ENCODE results near the gene DAAM2.

The DAAM2 gene

DNA sequence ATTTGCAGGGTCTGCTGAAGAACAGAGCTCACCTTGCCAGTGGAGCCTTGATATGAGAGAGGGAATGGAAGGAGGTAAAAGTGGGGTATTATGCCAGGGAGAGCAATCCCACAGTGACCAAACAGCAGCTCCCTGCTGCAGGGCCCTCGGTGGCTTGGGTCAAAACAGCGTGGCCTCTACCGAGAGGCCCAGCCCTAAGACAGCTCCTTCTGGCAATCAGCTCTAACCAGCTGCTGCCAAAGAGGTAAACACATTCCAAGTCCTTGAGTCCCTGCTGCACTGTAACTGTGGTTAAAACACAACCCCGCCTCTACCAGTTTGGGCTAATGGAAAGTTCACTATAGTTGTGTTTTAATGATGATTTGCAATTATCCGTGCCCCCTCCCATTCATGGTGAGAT is 1.4 kb upstream of the DAAM2 start:
- no peak for DNase-seq

DNA sequence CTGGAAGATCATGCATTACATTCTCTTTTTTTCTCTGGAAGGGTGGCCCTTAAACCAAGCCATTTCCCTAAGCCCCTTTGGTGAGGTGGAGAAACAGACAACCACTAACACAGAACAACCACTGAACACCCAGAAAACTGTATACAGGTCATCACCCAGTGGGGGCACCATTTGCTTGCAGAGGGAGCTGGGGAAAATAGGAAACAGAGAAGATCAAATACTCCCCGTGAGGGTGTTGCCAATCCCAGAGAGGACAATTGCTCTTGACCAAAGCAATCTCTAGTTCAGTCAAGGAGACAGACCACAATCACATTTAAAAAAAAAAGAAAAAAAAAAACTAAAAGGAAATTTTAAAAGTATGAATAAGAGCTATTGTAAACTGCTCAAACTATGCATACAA is 865 bp upstream of the DAAM2 start:
- no peak for DNase-seq

DNA sequence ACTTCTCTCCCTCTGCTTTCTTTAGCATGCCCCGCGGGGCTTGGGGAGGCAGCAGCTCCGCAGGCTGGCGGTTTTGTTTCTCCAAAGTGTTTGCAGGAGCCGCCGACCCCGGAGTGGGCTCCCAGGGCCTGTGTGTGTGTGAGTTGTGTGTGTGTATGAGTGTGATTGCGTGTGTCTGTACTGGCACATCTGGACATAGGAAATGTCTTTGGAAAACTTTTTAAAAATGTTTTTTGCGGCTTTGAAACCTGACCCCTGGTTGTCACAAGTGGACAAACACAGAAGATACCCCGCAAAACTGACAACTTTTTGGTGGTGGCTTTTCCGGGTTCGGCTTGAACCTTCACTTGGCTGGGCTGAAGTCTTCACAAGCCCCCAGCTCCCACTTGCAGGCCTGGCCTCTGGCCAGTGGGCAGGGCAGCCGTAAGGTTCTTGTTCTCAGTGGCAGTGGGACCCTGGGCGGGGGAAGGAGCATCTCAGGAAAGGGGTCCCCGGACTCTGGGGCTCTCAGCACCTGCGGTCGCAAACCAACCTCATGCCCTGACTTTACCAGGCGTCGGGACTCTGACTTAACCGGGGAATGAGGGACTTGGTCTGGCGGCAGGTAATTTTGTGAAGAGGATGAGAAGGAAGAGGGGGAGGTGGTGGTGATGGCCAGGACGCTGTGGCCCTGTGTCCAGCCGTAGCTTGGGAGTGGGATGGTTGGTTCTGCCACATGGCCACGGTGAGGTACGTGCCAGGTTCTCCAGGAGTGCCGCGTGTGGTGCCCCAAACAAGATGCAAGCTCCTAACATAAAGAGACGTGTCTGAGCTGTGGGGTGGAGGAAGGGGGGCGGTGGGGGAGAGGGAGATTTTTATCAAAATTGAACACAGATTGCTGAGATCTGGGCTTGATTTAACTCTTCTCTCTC is 619 bp downstream of the DAAM2 start:
- no peak for DNase-seq

DNA sequence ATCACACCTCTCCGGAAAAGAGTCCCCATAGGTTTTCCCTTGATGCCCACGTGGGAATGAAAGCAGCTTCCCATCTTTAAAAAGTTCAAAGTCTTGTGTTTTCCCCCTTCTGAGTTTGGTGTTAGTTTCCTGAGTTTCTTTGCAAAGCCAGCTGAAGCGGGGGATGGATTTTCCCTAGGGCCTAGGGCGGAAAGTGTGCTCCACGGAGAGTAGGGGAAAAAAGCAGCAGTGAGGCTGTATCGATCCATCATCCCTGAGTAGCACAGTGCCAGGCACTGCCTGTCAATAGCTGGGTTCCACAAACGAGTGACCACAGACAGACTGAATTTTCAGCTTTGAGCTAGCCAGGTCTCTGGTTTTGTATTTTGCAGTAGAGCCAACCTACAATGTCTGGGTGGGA is 1.3 kb downstream of the DAAM2 start:
- DNase-seq = no peak

DNA sequence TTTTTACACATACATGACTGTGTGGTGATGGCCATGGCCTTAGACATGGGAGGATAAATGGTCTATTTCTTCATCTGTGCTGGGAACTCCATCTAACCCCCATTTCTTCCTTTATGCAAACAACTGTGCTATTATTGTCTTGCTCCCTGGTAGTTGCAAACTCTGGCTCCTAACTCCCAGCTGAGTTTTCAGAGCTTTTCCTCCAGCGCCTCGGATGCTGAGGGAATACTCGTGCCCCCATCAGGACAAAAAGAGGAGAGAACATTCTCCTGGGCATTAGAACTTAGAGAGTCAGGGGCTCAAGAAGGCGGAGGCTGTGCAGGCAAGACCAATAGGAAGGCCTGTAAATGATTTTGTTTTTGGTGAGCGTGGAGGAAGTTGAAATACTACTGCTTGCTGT is 2.1 kb downstream of the DAAM2 start:
- DNase-seq = no peak

DNA sequence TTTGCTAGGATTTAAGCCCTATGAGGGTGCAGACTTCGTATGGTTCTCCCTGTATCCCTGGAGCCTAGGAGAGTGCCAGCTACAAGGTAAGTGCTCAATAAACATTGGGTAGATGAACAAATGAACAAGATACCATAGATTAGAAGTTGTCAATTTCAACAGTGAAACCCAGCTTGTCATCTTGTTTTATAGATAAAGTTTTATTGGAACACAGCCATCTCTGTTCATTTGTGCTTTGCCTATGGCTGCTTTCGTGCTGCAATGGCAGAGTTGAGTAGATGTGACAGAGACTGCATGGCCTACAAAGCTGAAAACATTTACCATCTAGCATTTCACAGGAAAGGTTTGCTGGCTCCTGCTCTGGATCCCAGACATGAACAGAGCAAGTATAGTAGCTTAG is 5.6 kb downstream of the DAAM2 start:
- DNase-seq = no peak

DNA sequence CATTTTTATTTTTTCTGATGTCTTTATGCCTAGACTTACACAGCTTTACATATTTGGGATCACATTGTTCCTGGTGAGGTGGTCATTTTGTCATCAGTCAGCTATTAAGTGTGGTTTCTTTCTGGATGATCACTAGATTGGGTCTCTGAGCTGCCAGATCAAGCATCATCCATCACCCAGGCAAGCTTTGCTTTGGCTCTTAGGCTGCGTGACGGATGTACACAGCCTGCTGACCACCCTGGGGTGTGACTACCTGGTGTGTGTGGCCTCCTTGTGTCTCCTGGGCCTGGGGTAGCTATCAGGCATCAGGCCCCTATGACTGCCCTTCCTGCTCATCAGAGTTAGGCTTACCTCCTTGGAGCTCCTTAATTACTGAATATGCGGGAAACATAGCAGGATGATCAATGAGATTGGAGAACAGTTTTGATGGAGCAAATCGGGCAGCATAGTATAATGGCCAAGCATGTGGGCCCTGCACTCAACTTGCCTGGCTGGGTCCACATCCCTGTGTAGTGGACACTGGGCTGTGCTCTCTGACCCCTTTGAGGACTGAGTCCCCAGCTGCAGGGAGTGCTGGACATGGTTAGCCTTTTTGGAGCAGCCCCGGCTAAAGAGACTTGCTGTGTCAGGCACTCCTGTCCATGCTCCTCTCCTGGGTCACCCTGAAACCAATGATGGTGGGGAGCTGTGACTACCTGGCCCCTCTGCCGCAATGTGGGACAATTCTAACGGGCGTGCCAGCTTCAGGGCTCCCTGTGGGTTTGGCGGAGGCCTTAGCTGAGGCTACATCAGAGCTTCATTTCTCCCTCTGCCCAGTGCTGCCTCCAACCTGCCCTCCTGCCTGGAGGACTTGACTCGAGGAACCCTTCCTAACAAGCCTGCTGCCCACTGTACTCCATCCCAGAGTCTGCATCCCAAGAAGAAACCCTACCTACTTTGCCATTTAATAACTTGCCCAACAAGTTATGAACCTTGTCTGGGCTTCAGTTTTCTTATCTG is 8.2 kb downstream of the DAAM2 start:
- DNase-seq = no peak

DNA sequence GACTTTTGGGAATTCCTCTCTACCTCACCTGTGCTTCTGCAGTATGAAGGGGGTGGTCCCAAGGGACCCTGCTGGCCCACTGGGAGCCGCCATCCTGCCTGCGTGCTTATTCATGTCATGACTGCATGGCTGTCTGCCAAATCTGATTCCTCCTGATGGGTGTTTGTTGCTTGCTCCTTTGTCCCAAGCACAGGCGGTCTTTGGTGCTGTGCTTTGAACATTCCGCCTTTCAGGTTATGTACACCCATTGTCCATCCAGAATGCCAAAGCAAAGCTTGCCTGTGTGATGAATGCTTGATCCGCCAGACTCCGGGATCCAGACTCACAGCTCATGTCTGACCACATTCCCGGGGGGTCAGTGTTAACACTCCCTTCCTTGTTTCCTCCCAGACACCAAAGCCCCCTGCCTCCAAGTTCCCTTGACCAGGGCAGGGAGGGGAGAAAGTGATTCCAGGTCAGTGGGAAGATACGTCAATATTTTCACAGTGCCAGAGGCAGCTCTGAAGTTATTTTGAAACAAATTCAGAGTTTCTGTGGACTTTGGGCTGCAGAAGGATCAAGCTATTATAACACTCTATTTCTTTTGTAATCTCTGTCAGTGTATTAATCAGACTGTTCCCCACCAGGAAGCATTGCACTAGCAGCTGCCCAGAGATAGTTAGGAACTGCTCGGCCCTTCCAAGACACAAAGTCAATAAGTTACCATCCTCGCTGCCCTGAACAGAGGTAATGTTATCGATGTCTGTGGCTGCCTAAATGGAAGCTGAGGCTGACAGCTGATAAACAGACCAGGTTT is 9.5 kb downstream of the DAAM2 start:
- DNase-seq = no peak

DNA sequence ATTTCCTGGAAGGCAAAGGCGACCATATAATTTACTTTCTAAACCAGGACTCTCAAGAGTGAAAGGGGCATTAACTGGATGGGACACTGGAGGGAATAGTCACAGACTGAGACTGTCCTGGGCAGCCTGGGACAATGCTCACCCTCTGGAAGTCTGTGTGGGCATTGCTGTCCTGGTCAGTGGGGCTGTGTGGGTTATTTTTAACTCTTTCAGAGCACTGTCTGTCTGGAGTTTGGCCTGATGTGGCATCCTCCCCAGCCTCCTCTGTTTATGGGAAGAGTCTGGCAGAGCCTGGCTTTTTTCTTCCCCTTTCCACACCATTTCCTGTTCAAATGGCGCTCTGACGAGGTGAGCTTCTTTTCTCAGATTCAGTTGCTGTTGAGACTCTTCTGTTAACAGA is 11.7 kb downstream of the DAAM2 start:
- no peak for DNase-seq

DNA sequence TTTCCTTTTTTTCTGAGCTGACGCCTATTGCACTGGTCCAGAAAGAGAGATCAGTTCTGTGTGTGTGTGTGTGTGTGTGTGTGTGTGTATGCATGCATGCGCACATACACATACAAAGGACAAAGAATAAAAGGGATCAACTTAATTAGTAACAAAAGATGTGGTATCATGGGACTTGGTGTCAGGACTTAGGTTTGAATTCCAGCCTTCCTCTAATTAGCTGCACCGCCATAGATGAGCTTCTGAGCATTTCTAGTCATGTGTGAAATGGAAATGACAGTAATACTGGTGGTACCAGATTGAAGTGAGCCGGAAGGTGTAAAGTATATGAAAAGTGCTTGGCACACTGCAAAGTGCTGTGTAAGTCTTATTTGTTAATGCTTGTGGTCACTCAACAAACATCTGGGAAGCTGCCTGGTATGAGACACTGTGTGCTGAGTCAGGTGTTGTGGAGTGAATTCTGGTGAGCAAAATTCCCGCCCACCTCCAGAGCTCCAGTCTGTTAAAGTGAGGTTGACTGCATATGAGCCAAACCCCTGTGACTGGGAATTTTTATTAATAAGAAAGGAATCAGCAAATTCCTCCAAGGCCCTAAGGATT is 12.4 kb downstream of the DAAM2 start:
- no peak for DNase-seq

DNA sequence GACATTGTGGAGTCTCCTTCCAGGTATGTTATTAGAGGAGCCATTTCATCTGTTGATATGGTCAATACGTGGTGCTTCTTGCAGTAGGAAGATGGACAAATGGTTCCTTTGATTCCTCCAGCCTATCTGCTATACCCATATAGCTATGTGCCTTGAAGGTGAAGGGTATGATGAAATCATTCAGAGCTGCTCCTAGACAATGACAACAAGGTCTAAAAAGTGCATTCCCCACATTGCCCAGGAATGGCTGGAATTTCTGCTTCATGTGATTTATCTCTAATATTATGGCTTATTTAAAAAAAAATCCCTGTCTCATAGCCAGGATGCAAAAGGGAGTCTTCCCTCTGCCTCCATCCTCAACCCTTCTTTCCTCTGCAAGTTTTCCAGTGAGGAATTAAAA is 14.1 kb downstream of the DAAM2 start:
- no peak for DNase-seq

DNA sequence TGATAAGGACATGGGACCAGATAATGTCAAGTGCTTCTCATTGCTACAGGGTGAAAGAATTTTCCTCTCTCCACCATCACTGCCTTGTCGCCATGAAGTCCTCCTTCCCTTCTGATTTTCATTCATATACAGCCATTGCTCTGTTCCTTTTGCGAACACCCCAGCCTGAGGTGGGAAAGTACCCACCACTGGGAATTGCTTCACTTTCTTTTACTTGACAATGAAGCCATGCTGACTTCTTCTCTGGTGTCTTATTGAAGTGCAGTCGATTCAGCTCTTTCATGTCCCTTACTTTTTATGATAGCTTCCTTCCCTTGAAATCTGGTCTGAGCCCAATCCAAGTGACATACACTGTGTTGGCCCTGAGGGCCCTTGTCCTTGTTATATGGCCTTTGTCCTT is 16.2 kb downstream of the DAAM2 start:
- DNase-seq = no peak

DNA sequence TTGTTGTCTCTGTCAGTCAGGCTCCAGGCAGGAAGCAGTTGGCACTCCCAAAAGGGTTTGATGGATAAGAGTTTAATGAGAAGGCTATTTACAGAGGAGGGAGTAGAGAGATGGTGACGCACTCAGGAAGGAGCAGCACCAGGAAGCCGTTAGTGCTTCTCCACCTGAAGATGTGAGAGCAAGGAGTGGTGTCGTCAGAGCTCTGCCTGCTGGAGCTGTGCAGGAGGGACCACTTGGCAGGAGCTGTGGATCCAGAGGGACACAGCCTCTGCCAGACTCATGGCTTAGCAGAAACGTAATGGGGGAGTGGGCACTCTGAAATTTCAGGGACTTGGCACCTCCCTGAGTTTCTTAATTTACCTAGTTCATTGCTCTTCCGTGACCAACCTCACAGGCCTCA is 16.8 kb downstream of the DAAM2 start:
- no peak for DNase-seq

DNA sequence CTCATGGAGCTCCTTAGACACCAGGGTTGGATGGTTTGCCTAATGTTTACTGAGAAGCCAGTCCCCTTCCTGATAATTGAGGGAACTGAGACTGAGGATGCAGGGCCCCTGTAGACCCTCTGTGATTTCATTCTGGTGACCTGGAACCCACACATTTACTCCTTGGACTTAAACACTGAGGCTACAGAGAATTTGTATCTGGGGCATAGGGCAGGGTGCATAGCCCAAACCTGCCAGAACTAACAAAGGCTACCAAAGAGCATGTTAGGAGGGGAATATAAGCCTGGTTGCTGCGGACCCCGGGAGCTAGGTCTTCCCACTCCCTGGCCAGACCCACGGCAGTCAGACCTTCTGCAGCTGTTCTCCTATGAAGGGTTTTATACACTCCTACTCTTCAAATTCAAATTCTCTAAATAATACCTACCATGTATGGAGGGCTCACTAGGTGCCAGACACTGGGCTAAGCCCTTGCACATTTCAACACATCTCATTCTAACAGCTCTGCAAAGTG is 19.7 kb downstream of the DAAM2 start:
- no peak for DNase-seq

DNA sequence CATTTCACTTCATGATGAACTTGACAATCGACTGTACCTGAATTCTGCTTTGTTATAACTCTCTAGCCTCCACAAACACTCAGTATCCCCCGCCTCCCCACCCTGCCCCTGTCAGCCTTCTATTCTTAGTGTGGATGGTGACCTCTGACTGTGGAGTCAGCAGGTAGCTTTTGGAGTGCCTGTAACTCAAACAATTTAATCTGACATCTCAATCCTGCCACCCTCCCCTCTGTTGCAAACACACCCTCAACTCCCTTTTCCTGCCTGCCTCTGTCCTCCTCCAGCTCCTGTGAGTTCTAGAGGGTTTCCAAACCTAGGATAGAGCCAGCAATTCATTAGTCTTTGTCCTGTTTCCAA is 20.3 kb downstream of the DAAM2 start:
- no peak for DNase-seq

DNA sequence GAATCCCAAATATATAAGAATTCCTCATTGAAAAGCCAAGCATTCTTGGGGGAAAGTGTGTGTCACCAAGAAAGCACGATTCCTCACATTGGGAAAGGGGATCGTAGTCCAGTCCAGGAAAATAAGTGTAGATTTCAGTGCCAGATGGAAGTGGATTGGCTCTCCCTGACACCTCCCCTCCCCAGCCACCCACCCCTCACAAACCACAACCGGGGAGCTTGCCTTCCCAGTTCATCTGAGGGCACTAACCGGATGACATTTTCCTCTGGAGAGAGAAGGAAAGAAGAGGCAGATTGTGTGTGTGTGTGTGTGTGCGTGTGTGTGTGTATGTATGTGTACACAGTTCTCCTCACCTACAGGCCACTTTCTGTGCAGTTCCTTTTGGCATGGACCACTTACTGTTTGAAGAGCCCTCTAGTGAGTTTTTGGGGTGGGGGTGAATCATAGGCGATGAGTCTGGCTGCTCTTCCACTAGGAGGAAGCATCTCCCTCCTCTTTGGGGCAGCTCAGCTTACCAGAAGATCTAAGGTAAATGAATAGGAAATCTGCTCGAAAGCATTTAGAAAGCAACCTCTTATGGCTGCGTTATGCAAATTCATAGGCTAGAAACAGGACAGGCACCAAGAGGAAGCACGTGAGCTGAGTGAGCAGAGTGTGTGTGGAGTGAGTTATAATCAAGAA is 20.8 kb downstream of the DAAM2 start:
- no peak for DNase-seq

DNA sequence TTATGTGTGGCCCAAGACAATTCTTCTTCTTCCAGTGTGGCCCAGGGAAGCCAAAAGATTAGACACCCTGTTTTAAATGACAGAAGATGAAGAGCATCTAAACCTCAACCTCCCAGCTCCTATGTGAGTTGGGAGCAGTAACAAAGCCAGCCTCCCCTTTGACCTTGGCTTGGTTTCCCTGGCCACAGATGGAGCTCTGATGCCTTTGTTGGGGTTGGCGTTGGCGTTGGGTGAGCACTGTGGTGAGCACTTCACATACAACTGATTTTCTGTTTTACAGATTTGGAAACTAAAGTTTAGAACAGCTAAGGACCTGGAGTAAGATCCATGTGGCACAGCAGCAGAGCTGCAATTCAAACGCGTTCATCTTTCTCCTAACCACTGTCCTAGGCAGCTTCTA is 22.1 kb downstream of the DAAM2 start:
- DNase-seq = no peak

DNA sequence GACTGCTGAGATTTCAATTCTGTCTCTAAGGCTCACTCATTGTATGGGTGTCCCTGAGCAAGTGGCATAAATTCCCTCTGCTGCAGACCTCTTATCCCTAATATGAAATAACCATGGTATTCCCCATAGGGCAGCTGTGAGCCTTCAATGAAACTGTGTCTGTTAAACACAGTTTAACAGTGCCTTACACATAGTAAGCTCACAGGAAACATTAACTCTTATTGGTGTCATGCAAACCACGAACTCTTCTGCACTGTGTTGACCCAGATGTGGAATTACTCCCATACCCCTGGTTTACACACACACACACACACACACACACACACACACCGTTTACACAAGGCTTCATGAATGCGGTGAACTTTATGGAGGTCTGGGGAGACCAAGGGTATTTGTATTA is 23.2 kb downstream of the DAAM2 start:
- DNase-seq = no peak

DNA sequence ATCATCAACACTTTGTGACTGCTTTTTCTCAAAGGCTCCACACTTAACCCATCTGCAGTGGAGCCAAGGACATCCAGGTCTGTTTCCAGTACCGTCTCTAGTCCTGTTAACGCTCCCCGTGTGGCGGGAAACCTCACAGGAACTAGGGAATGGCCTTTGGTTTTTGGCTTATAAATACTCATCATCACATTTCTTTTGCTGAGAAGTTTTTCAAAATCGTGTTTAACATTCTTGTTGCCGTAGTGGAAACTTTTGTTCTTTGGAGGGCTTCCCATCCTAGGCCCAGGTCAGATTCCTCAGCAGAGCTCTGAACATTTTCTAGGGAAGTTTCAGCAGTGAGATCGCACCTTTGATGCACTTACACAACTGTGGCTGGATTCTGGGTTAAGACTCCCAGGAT is 24.6 kb downstream of the DAAM2 start:
- DNase-seq = no peak

DNA sequence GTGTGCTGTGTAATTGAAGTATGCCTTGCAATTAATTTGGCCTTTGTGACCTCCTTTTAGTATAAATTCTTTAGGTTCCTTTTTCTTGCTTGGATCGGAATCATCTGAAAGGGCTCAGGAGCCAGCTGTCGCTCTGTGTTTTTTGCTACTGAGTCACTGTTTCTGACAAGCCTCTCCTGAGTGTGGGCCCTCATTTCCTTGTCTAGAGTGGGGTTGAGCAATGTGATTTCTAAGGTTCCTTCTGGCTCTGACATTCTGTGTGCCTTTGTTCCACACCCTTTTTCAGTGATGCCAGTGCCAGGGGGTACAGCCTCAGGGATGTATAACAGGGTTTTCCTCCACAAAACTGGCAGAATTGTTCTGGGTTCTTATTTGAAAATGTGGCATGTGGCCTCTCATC is 26.5 kb downstream of the DAAM2 start:
- DNase-seq = no peak

DNA sequence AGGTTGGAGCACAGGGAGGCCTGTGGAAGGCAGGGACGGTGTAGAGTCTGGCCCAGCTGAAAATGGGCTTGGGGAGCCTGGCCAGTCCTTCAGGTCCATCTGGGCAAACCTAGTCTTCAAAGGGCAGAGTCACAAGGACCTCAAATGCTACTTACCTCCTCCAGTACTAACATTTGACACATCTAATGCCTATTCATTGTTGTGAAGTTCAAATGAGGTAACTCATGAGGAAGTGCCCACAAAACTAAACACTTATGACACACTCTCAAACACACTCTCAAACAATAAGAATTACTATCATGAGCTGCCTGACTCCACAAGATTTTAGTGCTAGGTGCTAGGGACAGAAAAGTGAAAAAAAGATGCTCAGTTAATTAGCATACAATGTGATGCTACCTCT is 27.1 kb downstream of the DAAM2 start:
- no peak for DNase-seq

DNA sequence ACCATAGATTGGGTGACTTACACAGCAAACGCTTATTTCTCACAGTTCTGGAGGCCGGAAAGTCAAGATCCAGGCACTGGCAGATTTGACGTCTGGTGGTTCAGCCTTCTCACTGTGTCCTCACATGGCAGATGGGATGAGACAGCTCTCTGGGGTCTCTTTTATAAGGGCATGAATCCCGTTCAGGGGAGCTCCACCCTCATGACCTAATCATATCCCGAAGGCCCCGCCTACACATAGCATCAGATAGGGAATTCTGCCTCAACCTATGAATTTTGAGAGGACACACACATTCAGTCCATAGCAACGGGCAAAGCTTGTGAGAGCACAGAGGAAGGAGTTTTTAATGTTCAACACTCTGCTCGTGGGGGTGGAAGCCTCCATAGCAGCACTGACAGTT is 27.5 kb downstream of the DAAM2 start:
- DNase-seq = no peak

Data from activated CD4-positive, alpha-beta T cell treated with anti-CD3 and anti-CD28 coated beads for 1 hour (primary cell).